ENCODE measurements around the gene TCL1B.

TCL1B gene

DNA sequence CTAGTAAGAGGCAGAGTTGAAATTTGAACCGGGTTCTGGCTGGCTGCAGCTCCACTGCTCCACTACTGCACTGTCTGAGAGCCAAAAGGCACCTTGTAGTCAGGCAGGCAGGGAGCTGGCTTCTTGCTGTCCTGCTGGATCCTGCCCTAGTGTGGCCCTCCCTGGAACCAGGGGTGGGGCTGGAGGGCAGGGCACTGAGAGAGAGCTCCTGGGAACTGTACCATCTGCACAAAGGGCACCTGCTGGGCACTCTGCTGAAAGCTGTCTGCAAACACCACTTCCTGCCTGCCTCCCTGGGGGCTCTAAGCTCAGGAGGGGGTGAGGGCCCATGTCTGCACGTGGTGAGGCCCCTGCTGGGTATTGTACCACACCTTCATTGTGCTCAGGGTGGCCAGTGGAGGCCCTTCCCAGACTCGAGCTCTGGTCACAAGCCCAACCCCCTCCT, 19.0 kb upstream of the TCL1B start:
- DNase-seq (ENCODE audit: low read depth, low spot score): no peak

DNA sequence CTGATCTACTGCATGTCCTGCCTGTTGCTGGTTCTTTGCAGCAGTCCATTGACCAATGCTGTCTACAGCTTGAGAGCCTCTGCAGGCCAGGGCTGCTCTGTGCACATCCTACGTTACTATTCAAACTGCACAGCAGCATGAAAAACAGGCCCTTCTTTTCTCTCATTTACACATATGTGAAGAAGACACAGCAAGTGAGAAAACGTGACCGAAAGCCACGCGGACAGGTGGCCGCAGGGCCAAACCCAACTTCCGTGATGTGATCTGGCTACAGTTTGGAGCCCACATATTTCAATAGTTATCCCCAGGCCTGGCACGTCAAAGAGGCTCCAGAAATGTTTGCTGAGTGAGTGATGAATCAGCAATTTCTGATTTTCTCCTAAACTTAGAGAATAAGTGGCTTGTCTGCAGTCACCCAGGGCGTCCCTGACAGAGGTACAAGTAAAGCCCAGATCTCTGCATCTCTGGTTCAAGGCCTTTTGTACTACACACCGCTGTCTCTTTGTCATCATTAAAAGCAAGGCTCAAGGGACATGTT, 17.9 kb upstream of the TCL1B start:
- no peak for DNase-seq (ENCODE audit: low read depth, low spot score)

DNA sequence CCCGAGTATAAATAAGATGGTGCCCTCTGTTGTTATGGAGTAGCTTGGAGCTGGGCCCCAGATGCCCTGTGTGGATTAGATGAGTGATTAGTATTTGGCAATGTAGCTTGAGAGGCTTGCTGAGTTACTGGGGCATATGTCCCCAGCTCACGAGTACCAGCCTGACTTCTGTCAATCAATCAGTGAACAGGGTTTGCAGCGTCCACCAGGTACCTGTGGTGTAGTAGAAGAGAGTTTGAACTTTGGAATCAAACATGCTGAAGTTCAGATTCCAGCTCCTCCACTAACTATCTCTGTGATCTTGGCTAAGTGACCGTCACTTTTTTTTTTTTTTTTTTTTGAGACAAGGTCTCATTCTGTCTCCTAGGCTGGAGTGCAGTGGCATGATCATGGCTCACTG, 11.6 kb upstream of the TCL1B start:
- no peak for DNase-seq (ENCODE audit: low read depth, low spot score)

DNA sequence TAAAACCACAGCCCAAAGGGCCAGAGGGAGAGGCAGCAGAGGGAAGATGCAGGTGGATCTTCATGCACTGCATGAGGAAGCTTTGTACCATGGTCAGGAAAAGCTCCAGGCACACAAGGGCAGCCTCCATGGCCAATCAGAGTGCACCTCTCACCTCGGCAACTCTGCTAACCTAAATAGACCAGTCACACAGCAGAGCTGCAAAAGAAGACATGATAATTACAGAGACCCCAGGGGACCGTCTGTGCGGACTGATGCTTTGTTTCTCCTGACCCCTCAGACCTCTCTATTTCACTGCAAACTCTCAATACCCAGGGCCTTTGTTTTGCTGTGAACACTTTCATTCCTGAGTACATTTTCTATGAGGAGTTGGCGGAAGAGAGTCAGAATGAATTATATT, 10.7 kb upstream of the TCL1B start:
- DNase-seq (ENCODE audit: low read depth, low spot score): no peak

DNA sequence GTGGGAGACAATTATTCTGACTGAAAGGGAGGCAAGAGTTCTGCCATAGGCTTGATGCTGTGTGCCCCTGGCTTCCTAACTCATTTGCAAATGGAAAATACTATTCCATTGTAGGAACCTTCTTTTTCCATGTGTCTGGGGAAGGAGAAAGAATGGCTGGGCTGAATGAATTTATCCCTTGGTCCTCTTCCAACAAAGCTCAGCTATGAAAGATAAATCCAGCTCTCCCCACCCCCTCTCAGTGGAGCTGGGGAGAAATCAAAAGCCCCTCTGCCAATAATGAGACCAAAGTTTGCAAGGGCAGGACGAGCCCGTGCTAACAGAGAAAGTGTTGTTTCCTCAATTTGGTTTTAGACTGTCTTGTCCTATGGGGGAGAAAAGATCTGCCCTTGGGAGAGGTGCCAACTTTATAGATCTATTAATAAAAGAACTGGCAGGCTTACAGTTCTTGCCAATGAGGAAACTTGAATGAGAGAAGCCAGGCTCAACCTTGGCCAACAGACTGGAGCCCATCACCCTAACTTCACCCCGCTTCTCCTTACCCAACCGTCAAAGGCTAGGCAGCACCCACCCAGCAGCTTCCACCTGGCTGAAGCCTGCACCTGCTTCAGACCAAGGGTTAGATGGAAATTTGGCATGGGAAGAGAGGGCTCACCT, 8.9 kb upstream of the TCL1B start:
- no peak for DNase-seq (ENCODE audit: low read depth, low spot score)

DNA sequence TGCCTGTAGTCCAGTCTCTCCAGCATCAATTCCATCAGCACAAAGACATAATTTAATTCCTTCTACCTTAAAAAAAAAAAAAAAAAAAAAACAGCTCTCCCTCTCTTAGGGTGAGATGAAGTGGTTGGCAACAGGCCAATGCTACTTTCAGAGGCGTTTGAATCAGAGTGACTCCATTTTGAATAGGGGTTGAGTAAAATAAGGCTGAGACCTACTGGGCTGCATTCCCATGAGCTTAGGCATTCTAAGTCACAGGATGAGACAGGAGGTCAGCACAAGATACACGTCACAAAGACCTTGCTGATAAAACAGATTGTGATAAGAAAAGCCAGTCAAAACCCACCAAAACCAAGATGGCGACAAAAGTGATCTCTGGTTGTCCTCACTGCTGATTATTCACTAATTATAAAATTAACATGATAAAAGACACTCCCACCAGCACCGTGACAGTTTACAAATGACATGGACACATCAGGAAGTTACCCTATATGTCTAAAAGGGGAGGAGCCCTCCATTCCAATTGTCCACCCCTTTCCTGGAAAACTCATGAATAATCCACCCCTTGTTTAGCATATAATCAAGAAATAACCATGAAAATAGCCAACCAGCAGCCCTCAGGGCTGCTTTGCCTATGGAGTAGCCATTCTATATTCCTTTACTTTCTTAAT, 6.9 kb upstream of the TCL1B start:
- DNase-seq (ENCODE audit: low read depth, low spot score): no peak

DNA sequence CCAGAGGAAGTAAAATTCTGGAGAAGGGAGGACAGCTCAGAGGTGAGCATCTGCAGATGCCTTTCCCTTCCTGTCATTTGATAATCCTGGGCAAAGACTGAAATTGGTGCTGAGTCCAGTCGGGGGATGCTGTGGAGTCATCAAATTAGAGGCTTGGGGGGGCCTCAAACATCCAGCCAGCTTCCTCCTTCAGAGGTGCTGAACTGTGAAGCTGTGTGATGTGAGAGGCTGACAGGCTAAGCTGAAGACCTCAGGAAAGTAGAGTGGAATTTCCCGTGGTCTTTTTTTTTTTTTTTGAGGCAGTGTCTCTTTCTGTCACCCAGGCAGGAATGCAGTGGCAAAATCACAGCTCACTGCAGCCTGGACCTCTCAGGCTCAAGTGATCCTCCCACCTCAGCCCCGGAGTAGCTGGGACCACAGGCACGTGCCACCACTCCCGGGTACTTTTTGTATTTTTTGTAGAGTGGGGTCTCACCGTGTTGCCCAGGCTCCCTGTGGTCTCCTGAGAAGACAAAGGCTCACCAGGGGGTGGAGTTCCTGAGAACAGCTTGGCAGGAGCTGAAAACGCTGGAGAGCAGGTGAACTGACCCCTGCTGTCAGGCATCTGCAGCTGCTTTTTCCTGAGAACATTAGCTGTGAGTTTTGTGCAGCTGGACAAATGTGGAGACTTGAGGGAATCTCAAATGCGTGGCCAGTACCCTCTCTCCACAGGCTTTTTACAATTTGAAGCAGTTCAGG, 6.1 kb upstream of the TCL1B start:
- no peak for DNase-seq (ENCODE audit: low read depth, low spot score)

DNA sequence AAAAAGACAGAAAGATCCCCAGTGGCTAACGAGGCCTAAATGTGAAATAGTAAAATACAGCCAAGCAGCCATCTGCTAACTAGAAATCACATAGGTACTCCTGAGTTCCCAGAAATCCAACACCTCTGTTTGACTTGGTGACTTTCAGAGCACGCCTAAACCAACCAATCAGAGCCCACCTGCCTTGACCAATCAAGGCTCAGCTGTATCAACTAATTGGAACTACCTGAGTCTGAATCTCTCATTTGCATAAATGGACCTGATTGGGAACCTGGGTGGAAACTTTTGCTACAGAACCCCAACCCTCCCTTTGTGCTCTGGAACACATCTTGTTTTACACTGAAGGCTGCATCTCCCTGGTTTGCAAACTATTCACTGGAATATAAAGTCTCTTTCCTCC, 5.1 kb upstream of the TCL1B start:
- DNase-seq (ENCODE audit: low read depth, low spot score): no peak

DNA sequence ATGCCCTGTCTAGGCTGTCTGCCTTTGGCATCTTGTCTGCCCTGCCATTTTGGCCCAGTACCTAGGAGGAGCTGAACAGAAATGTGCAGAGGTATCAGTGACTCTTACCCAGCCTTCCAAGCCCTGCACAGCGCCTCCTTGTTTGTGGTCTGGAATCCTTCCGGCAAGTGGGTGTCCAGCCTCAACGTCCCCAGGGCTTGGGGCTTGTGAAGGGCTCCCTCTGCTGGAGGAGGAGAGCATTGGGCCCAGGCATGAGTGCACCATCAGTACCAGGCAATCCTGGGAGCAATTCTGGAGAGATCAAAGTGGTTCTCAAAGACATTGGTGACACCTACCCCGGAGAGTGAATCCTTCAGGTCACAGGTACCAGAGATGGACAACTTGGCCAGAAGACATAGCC, 2.4 kb upstream of the TCL1B start:
- DNase-seq (ENCODE audit: low read depth, low spot score): no peak

DNA sequence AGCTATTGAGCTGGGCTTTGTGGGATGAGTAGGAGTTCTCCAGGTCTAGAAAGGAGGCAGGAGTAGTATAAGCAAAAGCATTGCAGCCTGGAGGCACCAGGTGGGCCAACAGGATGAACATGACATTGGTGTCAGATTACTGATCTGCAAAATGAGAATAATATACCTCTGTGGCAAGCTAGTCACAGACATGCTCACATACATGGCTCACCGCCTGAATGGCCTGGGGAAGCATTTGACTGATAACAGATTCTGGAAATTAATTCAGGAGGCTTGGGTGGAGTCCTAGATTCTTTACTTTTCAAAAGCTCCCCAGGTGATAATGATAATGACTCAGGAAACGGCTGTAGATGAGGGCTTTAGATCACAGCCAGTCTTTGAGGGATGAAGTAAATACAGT, 709 bp downstream of the TCL1B start:
- no peak for DNase-seq (ENCODE audit: low read depth, low spot score)

DNA sequence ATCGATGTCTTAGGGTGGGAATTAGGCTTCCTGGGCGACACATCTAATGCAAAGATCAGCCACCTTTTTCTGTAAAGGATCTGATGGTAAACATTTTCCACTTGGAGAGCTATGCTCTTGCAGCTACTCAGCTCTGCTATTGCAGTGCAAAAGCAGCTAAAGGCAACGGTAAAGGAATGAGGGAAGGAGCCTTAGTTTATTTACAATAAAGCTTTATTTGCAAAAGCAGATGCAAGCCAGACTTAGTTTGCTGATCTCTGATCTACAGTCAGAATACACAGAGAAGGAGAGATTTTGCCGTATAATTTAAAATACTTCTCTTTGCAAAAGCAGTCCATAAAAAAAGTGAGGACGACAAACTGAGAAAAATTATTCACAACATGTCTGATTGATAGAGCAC, 3.2 kb downstream of the TCL1B start:
- DNase-seq (ENCODE audit: low read depth, low spot score): no peak

DNA sequence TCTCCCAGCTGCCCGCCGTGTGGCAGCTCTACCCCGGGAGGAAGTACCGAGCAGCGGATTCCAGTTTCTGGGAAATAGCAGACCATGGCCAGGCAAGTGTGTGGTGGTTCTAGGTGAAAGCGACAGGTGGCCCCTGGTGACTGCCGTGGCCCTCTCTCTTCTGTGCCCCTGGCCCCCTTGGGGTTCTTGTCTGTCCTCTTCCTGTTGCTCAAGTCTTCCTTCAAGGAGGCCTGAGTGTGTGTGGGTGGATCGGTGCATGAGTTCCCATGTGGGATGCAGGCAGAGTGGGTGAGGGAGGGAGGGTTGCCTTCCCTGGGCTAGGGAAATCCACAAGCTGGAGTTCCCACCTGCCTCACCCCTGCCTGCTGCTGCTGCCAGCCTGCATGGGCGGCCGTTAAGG, 4.6 kb downstream of the TCL1B start:
- no peak for DNase-seq (ENCODE audit: low read depth, low spot score)

DNA sequence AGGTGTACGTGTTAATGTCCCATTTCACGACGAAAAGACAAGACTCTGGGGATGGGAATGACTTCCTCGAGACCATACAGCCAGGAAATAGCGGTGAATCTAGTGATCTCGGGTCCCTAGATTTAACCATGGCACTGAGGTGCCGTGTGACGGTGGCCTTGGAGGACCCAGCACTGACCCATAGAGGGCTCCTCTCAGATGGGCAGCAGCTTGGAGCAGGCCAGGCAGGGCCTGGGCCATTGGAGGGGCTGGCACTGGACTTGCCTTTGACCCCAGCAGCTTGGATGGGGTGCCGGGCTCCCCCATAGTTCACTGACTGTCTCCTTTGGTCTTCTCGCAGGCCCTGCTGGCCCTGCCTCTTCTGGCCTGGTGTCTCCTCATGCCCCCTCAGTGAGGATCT, 5.4 kb downstream of the TCL1B start:
- DNase-seq (ENCODE audit: low read depth, low spot score): no peak

DNA sequence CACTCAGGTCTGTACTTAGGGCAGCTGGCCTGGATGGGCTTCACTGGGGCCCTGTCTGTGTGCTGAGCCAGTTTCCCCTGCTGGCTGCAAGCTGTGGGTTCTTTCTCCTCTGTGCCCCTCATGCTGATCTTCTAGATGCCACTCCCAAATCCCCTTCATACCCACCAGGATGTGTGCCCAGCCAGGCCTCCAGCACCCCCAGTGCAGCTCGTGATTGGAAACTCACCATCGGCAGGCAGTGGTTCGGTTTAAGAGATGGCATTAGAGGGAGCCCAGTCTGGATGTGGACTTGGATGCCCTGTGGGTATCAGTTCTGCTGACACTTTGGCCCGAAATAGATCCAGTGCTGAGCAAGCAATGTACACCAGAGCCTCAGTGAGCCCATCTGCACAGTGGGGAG, 5.9 kb downstream of the TCL1B start:
- no peak for DNase-seq (ENCODE audit: low read depth, low spot score)

DNA sequence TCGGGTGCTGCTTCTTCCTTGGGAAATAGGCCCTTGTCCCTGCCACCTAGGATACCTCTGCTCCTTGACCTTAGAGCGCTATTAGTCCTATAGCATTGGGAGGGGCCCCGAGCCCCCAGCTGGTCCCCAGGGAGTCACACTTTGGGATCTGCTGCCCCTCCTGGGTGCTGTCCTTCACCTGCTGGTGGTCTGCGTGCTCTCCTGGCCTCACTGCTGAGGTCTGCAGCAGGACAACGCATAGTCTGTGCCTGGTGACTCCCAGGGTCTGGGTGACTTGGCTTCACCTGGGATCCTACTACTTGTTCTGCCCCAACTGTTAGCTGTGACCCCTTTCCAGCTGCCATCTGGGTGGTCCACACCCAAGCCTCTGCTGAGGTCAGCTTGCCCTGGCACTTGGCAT, 8.8 kb downstream of the TCL1B start:
- DNase-seq (ENCODE audit: low read depth, low spot score): no peak

DNA sequence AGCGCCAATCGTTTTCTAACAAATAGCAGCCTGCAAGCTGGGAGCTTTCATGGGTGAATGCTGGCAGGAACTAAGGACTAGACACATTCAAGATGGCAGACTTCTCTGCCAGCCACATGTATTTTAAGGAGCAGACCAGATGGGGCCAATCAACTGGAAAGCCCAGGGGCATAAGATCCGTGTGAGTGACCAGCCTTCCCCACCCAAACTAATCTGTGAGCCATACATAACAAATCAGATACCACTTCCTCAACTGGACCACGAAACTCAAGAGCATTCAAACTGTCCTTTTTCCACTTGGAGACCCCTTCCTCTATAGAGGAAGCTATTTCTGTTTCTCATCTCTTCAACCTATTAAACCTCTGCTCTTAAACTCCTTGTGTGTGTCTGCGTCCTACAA, 9.7 kb downstream of the TCL1B start:
- DNase-seq (ENCODE audit: low read depth, low spot score): no peak

DNA sequence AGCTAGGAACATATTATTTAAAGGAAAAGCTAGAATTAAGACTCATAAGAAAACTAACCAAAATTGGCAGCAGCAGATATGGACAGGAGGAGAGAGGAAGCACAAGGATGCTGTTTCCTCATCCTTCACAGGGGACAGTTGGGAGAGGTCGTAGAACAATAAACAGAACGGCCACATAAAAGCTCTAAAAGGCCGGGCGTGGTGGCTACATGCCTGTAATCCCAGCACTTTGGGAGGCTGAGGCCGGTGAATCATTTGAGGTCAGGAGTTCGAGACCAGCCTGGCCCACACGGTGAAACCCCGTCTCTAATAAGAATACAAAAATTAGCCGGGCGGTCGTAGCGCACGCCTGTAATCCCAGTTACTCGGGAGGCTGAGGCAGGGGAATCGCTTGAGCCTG, 10.5 kb downstream of the TCL1B start:
- no peak for DNase-seq (ENCODE audit: low read depth, low spot score)

DNA sequence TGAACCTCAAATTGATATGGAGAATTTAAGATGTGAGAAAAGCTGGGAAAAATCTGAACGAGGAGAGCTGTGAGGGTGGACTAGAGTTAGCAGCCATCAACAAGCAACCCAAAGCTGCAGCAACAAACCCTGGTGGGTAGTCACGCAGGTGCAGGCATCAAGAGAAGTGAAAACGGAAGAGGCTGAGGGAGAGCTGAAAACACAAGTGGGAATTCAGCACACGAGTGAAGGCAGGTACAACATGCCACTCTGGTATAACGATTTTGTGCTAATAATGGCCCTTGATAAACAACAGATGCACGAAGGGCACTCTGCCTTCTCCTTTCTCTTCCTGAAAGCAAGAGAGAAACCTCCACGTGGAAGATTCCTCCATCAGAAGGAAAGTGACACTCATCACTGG, 11.5 kb downstream of the TCL1B start:
- no peak for DNase-seq (ENCODE audit: low read depth, low spot score)

DNA sequence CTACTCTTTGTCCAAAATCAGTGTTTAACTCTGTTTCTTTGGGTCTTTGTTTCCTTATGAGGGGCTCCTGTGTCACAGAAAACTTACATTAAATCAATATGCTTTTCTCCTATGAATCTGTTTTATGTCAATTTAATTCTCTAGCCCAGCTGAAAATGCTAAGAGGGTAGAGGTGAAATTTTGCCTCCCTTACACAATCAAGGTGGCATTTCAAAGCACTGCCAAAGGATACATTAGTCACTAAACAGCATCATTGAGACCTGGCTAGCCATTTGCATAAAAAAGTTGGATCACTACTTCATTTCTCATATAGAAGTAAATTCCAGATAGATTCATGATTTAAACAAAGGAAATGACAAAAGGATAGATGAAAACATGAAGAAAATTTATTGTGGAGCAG, 12.1 kb downstream of the TCL1B start:
- DNase-seq (ENCODE audit: low read depth, low spot score): no peak

DNA sequence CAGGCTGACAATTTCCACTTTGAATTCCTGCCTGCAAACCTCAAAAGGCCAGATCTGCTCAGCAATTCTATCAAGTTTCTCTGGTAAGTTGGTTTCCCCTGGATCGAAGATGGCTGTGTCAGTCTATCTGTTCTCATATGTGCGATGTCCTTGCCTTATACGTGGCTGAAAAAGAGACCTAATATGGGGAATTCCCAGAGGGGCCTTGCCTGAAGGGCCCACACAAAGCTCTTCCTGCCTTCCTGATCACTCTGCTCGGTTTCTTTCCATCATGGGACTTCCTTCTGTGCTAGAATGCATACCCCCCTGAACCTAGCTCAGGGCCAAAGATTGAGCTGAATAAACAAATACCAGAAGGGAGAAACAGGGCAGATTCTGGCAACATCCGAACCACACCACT, 13.2 kb downstream of the TCL1B start:
- no peak for DNase-seq (ENCODE audit: low read depth, low spot score)

DNA sequence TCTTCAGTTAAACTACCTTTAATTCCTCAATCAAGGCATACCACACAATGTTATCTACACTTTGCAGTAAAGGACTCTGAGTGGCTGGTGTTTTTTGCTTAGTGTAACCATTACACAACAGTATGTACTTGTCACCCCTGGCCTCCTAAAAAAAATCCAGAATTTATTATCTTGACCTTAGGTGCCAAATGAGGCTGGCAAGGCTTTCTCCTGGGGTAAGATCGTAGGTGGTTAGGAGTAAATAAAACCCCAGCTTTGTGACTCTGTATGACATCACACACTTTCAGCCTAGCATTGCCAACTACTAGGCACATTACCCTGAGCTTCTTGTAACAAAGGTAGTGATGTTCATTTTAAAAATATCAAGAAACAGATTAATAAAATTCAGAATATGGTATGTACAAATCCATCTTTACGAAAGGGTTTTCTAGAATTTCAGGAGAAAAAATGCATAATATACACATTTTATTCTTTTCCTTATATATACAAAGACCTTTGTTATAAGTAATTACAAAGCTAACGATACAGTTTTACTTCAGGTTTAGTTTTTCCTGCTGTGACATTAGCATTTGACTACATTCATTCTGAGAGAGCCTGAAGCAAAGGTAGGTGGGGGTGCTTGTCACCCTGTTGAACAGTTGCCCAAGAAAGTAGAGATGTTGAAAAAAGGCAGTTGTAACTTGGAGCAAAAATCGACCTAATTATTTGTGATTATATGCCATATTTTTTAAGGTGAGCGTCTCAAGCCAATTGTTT, 14.2 kb downstream of the TCL1B start:
- no peak for DNase-seq (ENCODE audit: low read depth, low spot score)

DNA sequence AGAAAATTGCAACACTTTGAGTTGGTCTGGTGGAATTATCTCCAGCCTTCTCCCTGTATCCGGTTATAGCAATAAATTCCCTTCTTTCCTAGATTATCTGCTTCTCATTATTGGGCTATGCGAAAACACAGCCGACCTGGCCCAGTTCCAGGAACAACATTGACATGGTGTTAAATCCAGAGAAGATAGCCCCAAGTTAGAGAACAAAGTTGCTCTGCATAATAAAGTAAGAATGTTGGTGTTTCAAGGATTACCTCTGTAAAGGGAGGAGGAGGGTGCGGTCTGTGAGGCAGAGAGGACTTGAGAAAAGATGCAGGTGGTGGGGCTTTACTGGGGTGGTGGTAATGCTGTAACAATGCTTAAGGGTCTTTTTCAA, 15.6 kb downstream of the TCL1B start:
- DNase-seq (ENCODE audit: low read depth, low spot score): no peak
